ENCODE data around the gene LRRC38.
"Not testable (repeated sequence)": the region's sequence is repeated elsewhere in the genome, so short reads cannot be mapped to it uniquely, and the experiment has no call there.

- TF ChIP-seq POLR2A, CTCF (IDR thresholded peaks at IDR 0.05): not testable (repeated sequence)
Observed at GRCh38 chr1:13439104-13439783, 74.6 kb downstream of the LRRC38 start.

All from adrenal gland (tissue), 5 donors.